Keratinocyte (primary cell): ENCODE measurements around the gene RFC2.

ENCODE experiments used
- EZH2 ChIP-seq: IDR thresholded peaks from one replicate; pipeline ENCODE4 v1.6.1; 2012; ENCODE audit warnings: inconsistent platforms, mild to moderate bottlenecking, low read length, moderate library complexity
- TF ChIP-seq, protein P1 (sequence below), 3 experiments: IDR thresholded peaks in 1 of 3; conservative IDR thresholded peaks in 1 of 3; optimal IDR thresholded peaks in 1 of 3; 2 replicates in 2 of 3; 3 replicates in 1 of 3; pipeline versions ENCODE3 to v1.5.1; 2011; ENCODE audit warnings: low read length in 3 of 3, mild to moderate bottlenecking in 3 of 3, moderate library complexity in 2 of 3, control low read depth in 1 of 3, inconsistent platforms in 1 of 3; ENCODE audit not compliant: insufficient read depth in 2 of 3; ENCODE audit errors: extremely low read depth in 1 of 3

DNA sequence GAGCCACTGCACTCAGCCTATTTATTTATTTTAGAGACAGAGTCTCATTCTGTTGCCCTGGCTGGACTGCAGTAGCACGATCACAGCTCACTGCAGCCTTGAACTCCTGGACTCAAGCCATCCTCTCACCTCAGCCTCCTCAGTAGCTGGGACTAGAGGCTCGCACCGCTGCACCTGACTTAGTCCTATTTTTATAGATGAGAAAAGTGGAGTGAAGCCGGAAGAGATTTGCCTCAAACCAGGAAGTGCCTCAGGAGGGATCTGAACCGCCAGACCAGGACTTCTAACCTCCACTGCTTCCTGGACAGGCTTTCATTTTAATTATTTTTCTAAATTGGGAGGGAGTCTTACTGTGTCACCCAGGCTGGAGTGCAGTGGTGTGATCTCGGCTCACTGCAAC is 17.5 kb upstream of the RFC2 start:
- TF ChIP-seq, protein P1, sequence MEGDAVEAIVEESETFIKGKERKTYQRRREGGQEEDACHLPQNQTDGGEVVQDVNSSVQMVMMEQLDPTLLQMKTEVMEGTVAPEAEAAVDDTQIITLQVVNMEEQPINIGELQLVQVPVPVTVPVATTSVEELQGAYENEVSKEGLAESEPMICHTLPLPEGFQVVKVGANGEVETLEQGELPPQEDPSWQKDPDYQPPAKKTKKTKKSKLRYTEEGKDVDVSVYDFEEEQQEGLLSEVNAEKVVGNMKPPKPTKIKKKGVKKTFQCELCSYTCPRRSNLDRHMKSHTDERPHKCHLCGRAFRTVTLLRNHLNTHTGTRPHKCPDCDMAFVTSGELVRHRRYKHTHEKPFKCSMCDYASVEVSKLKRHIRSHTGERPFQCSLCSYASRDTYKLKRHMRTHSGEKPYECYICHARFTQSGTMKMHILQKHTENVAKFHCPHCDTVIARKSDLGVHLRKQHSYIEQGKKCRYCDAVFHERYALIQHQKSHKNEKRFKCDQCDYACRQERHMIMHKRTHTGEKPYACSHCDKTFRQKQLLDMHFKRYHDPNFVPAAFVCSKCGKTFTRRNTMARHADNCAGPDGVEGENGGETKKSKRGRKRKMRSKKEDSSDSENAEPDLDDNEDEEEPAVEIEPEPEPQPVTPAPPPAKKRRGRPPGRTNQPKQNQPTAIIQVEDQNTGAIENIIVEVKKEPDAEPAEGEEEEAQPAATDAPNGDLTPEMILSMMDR (optimal IDR thresholded peaks at IDR 0.05 in 1 of 3, IDR thresholded peaks at IDR 0.05 in 1 of 3, conservative IDR thresholded peaks at IDR 0.05 in 1 of 3; ENCODE audit: extremely low read depth in 1 of 3, insufficient read depth in 2 of 3, low read length in 3 of 3): no peak
- no peak for TF ChIP-seq EZH2
